IMR-90 (cell line): ENCODE results near the gene FAM163B. TPM values are rescaled to one million over a fixed set of nuclear protein-coding genes. Genes with fewer than 3 reads are reported as not detected.

Experiments
- ATAC-seq: fragments of 200-7000 bp; cut with Tn5 transposase; 2 replicates; pipeline ENCODE4 v1.9.1; 2020; ENCODE audit warnings: low read depth, mild to moderate bottlenecking, moderate library complexity
- BruUV-seq: library from RNA; stranded (reverse); fragments of 400-500 nt; replicated peaks from 2 replicates; lab custom pipeline; 2021; lab: Mats Ljungman, UMichigan
- CTCF ChIA-PET: fragments of 300-600 bp; formaldehyde crosslinking; extraction: SDS; loops from one replicate; lab custom pipeline; 2021; ENCODE audit warnings: antibody characterized with exemption; lab: Yijun Ruan, JAX
- POLR2A ChIA-PET: fragments of 300-600 bp; sonication (Branson Sonifier 250); formaldehyde crosslinking; loops from one replicate; lab custom pipeline; 2022; ENCODE audit warnings: antibody characterized with exemption; ENCODE audit not compliant: unreplicated experiment; lab: Charles Lee
- DNase-seq: peaks from one replicate; pipeline ENCODE4 v3.0.0; 2013
- H2AFZ ChIP-seq: replicated peaks from 2 replicates; pipeline ENCODE3; 2013; ENCODE audit warnings: low read length, mild to moderate bottlenecking; ENCODE audit not compliant: poor library complexity
- H2AK5ac ChIP-seq: 2 replicates; pipeline ENCODE4 v1.6.1; 2013; ENCODE audit warnings: low read depth, low read length, inconsistent platforms
- H2AK9ac ChIP-seq: replicated peaks from 2 replicates; pipeline ENCODE3; 2013; ENCODE audit warnings: mild to moderate bottlenecking, low read depth, low read length, moderate library complexity; ENCODE audit not compliant: poor library complexity
- H2BK120ac ChIP-seq: 2 replicates; pipeline ENCODE4 v1.6.1; 2013; ENCODE audit warnings: low read depth, low read length, inconsistent platforms
- H2BK15ac ChIP-seq: 3 replicates; pipeline ENCODE4 v1.6.1; 2013; ENCODE audit warnings: low read depth, low read length, inconsistent platforms
- H2BK20ac ChIP-seq: 2 replicates; pipeline ENCODE4 v1.6.1; 2013; ENCODE audit warnings: low read depth, mild to moderate bottlenecking, inconsistent platforms, low read length, moderate library complexity
- H2BK5ac ChIP-seq: 2 replicates; pipeline ENCODE4 v1.6.1; 2013; ENCODE audit warnings: mild to moderate bottlenecking, low read depth, low read length, inconsistent platforms; ENCODE audit not compliant: poor library complexity, severe bottlenecking
- H3K14ac ChIP-seq: replicated peaks from 2 replicates; pipeline ENCODE4 v1.6.1; 2013; ENCODE audit warnings: low read depth, low read length, inconsistent platforms
- H3K18ac ChIP-seq: 2 replicates; pipeline ENCODE4 v1.6.1; 2013; ENCODE audit warnings: low read depth, low read length, control low read depth
- H3K23ac ChIP-seq: 2 replicates; pipeline ENCODE4 v1.6.1; 2013; ENCODE audit warnings: low read depth, low read length, inconsistent platforms
- H3K27ac ChIP-seq: 2 replicates; pipeline ENCODE4 v1.5.1; 2013; ENCODE audit warnings: mild to moderate bottlenecking, control low read depth, low read length; ENCODE audit not compliant: insufficient read depth
- H3K27me3 ChIP-seq: 2 replicates; pipeline ENCODE4 v1.6.1; 2013; ENCODE audit warnings: low read length; ENCODE audit not compliant: control insufficient read depth, insufficient read depth
- H3K36me3 ChIP-seq: 2 replicates; pipeline ENCODE4 v1.6.1; 2013; ENCODE audit warnings: low read length, mixed read lengths; ENCODE audit not compliant: control insufficient read depth, insufficient read depth
- H3K4ac ChIP-seq: 2 replicates; pipeline ENCODE4 v1.6.1; 2013; ENCODE audit warnings: low read depth, low read length, inconsistent platforms
- H3K4me1 ChIP-seq: 2 replicates; pipeline ENCODE4 v1.6.1; 2013; ENCODE audit warnings: low read length, mixed read lengths; ENCODE audit not compliant: control insufficient read depth, insufficient read depth
- H3K4me2 ChIP-seq: 2 replicates; pipeline ENCODE4 v1.6.1; 2013; ENCODE audit warnings: low read depth, mild to moderate bottlenecking, control low read depth, low read length, moderate library complexity
- H3K4me3 ChIP-seq: 2 replicates; pipeline ENCODE4 v1.5.1; 2013; ENCODE audit warnings: low read depth, mild to moderate bottlenecking, control low read depth, low read length, moderate library complexity; ENCODE audit not compliant: insufficient read depth
- H3K56ac ChIP-seq: 2 replicates; pipeline ENCODE4 v1.6.1; 2013; ENCODE audit warnings: low read length, inconsistent platforms; ENCODE audit not compliant: insufficient read depth; ENCODE audit errors: extremely low read depth
- H3K79me1 ChIP-seq, 2 experiments: 2 replicates each; pipeline ENCODE4 v1.6.1; 2013; ENCODE audit warnings: low read length in 2 of 2, inconsistent platforms in 1 of 2, low read depth in 1 of 2
- H3K9ac ChIP-seq: 2 replicates; pipeline ENCODE4 v1.6.1; 2013; ENCODE audit warnings: low read depth, low read length, control low read depth
- H3K9me1 ChIP-seq: 2 replicates; pipeline ENCODE4 v1.6.1; 2013; ENCODE audit warnings: low read length, inconsistent platforms; ENCODE audit not compliant: insufficient read depth
- H3K9me3 ChIP-seq: 2 replicates; pipeline ENCODE4 v1.6.1; 2013; ENCODE audit warnings: low read length; ENCODE audit not compliant: control insufficient read depth, insufficient read depth
- H4K20me1 ChIP-seq: 2 replicates; pipeline ENCODE4 v1.6.1; 2013; ENCODE audit warnings: low read length, inconsistent platforms; ENCODE audit not compliant: insufficient read depth
- H4K5ac ChIP-seq: 2 replicates; pipeline ENCODE4 v1.6.1; 2013; ENCODE audit warnings: mild to moderate bottlenecking, low read depth, low read length, control low read depth
- H4K8ac ChIP-seq, 2 experiments: 2 replicates each; pipeline ENCODE4 v1.6.1; 2013; ENCODE audit warnings: low read depth in 2 of 2, low read length in 2 of 2, control low read depth in 1 of 2, inconsistent platforms in 1 of 2
- H4K91ac ChIP-seq: 2 replicates; pipeline ENCODE4 v1.6.1; 2013; ENCODE audit warnings: low read depth, low read length, inconsistent platforms; ENCODE audit not compliant: insufficient read depth
- BHLHE40 ChIP-seq: fragments of 150-350 bp; IDR thresholded peaks from 2 replicates; pipeline ENCODE4 v1.6.1; 2016; ENCODE audit warnings: mild to moderate bottlenecking, low read depth, low read length
- CEBPB ChIP-seq: IDR thresholded peaks from 2 replicates; pipeline ENCODE4 v1.6.1; 2012; ENCODE audit warnings: low read depth, low read length, improper control_type of control experiment
- CHD1 ChIP-seq: IDR thresholded peaks from 2 replicates; pipeline ENCODE4 v1.6.1; 2012; ENCODE audit warnings: low read depth, low read length, improper control_type of control experiment
- FOS ChIP-seq: fragments of 150-350 bp; IDR thresholded peaks from 2 replicates; pipeline ENCODE4 v1.6.1; 2016; ENCODE audit warnings: low read depth, low read length
- MAFK ChIP-seq: IDR thresholded peaks from 2 replicates; pipeline ENCODE4 v1.6.1; 2012; ENCODE audit warnings: low read depth, low read length, improper control_type of control experiment
- MAZ ChIP-seq: IDR thresholded peaks from 2 replicates; pipeline ENCODE4 v1.6.1; 2012; ENCODE audit warnings: low read depth, mild to moderate bottlenecking, low read length, improper control_type of control experiment, moderate library complexity, borderline replicate concordance
- MXI1 ChIP-seq: IDR thresholded peaks from 2 replicates; pipeline ENCODE4 v1.6.1; 2012; ENCODE audit warnings: low read depth, mild to moderate bottlenecking, low read length, moderate library complexity, borderline replicate concordance
- NFE2L2 ChIP-seq: fragments of 150-350 bp; IDR thresholded peaks from 2 replicates; pipeline ENCODE4 v1.6.1; 2016; ENCODE audit warnings: low read depth, mild to moderate bottlenecking, low read length
- POLR2A ChIP-seq: IDR thresholded peaks from 2 replicates; pipeline ENCODE4 v1.6.1; 2012; ENCODE audit warnings: mild to moderate bottlenecking, low read depth, low read length
- RAD21 ChIP-seq: IDR thresholded peaks from 2 replicates; pipeline ENCODE4 v1.6.1; 2012; ENCODE audit warnings: low read length, improper control_type of control experiment
- RCOR1 ChIP-seq: IDR thresholded peaks from 2 replicates; pipeline ENCODE4 v1.6.1; 2012; ENCODE audit warnings: mild to moderate bottlenecking, low read length, improper control_type of control experiment; ENCODE audit not compliant: insufficient replicate concordance
- RFX5 ChIP-seq: IDR thresholded peaks from 2 replicates; pipeline ENCODE4 v1.8.0; 2012; ENCODE audit warnings: low read depth, mild to moderate bottlenecking, low read length, moderate library complexity
- SMC3 ChIP-seq: fragments of 150-350 bp; IDR thresholded peaks from 2 replicates; pipeline ENCODE4 v1.6.1; 2016; ENCODE audit warnings: low read depth, mild to moderate bottlenecking, antibody characterized with exemption, low read length, moderate library complexity
- WGBS, 2 experiments: methylation state at CpG; one replicate each; pipeline versions ENCODE4 v1.1.5 to v1.1.7; 2013; ENCODE audit warnings: missing lambda C conversion rate in 2 of 2; ENCODE audit not compliant: insufficient read length in 1 of 2; ENCODE audit errors: extremely low coverage in 2 of 2; 5-methylcytosine and 5-hydroxymethylcytosine counted together
- dilution Hi-C: fragments of 300-500 bp; cut with HindIII; formaldehyde crosslinking; loops from one replicate; pipeline ENCODE4 v1.14.3; 2018; ENCODE audit warnings: low sequenced_read_pairs; ENCODE audit not compliant: unreplicated experiment
- in situ Hi-C: fragments of 300-500 bp; cut with MboI; formaldehyde crosslinking; loops from 3 replicates; pipeline ENCODE4 v1.14.3; 2019; ENCODE audit warnings: low sequenced_read_pairs, inconsistent platforms, mixed read lengths
- intact Hi-C: fragments of 100-400 bp; cut with micrococcal nuclease; formaldehyde crosslinking; loops from 2 replicates; pipeline ENCODE4 v1.10.0; 2022
- polyA plus RNA-seq, 3 experiments: library from polyadenylated mRNA; depleted of rRNA; stranded (reverse); fragments of >200 nt; gene quantifications; 2 replicates each; pipeline ENCODE4 v1.2.3, GENCODE V29; 2012; ENCODE audit warnings: low replicate concordance in 1 of 3
- total RNA-seq: library from RNA; depleted of rRNA; stranded (reverse); fragments of >200 nt; gene quantifications from 2 replicates; pipeline ENCODE4 v1.2.3, GENCODE V29; 2012
- TF ChIP-seq, protein P1 (sequence below): conservative IDR thresholded peaks from 2 replicates; pipeline ENCODE4 v1.5.1; 2012; ENCODE audit warnings: mild to moderate bottlenecking, low read depth, low read length, improper control_type of control experiment
- TF ChIP-seq, protein P2 (sequence below): fragments of 150-350 bp; IDR thresholded peaks from 2 replicates; pipeline ENCODE4 v1.6.1; 2016; ENCODE audit warnings: low read depth, mild to moderate bottlenecking, low read length, moderate library complexity, borderline replicate concordance
- TF ChIP-seq, protein P3 (sequence below): fragments of 150-350 bp; IDR thresholded peaks from 2 replicates; pipeline ENCODE4 v1.6.1; 2017; ENCODE audit warnings: mild to moderate bottlenecking, antibody characterized with exemption, low read length, low read depth

Gene FAM163B
- total and polyA plus RNA-seq, 2 of the 4 experiments (the other 2 are of a cell fraction) = not detected

DNA sequence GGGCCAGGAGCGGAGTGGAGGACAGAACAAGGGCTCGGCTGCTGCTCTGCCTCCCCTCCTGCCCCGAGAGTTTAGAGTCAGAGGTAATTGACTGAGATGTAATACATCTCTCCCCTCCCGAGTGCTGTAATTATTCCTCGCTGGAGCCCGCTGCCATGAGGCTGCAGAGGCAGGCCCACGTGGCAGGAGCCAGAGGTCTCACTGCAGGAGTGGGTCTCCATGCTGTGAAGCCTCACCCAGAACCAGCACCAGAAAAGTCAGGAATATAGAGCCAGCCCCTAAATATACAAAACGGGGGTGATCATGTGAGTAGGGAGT lies 2.5 kb downstream of the FAM163B start:
- no peaks in the 10 kb centered on the region for H3K79me1 ChIP-seq
- H2BK5ac ChIP-seq = no peak overlapping the region
- H3K4me1 ChIP-seq = no peaks in the 10 kb centered on the region
- no peak overlapping the region for H3K56ac ChIP-seq
- no peak overlapping the region for H2AFZ ChIP-seq
- H2AK9ac ChIP-seq = no peak overlapping the region
- H3K9ac ChIP-seq = no peak overlapping the region
- no peak overlapping the region for H2BK20ac ChIP-seq
- no TSS peak for BruUV-seq
- no peak overlapping the region for H3K4me2 ChIP-seq
- POLR2A ChIA-PET = no interaction called here
- intact Hi-C loops (loop anchor here (10.0 kb wide), 1 partner anchor 118 kb away; no protein-coding TSS in a partner anchor), dilution Hi-C loops (no loop called here), in situ Hi-C loops (no loop called here)
- H4K5ac ChIP-seq = no peak overlapping the region
- H4K91ac ChIP-seq = no peak overlapping the region
- CTCF ChIA-PET = no interaction called here
- no peaks in the 10 kb centered on the region for H4K20me1 ChIP-seq
- H4K8ac ChIP-seq = no peak overlapping the region
- H3K9me3 ChIP-seq = no peaks in the 10 kb centered on the region
- H3K9me1 ChIP-seq = no peaks in the 10 kb centered on the region
- ATAC-seq = no peak
- peaks cover 73% of the 10 kb centered on the region for H3K27me3 ChIP-seq
- no peaks in the 10 kb centered on the region for H3K36me3 ChIP-seq
- DNase-seq = no peak
- H2AK5ac ChIP-seq = no peak overlapping the region
- H3K23ac ChIP-seq = no peak overlapping the region
- no peak overlapping the region for H3K18ac ChIP-seq
- WGBS, 2 experiments = no CpG with 5 or more reads among the region's 8 CpGs
- no peak overlapping the region for H3K27ac ChIP-seq
- H3K4me3 ChIP-seq = no peak overlapping the region
- H3K4ac ChIP-seq = no peak overlapping the region
- H2BK120ac ChIP-seq = no peak overlapping the region
- no peak overlapping the region for H2BK15ac ChIP-seq
- no peak for TF ChIP-seq CHD1
- TF ChIP-seq, protein P1, sequence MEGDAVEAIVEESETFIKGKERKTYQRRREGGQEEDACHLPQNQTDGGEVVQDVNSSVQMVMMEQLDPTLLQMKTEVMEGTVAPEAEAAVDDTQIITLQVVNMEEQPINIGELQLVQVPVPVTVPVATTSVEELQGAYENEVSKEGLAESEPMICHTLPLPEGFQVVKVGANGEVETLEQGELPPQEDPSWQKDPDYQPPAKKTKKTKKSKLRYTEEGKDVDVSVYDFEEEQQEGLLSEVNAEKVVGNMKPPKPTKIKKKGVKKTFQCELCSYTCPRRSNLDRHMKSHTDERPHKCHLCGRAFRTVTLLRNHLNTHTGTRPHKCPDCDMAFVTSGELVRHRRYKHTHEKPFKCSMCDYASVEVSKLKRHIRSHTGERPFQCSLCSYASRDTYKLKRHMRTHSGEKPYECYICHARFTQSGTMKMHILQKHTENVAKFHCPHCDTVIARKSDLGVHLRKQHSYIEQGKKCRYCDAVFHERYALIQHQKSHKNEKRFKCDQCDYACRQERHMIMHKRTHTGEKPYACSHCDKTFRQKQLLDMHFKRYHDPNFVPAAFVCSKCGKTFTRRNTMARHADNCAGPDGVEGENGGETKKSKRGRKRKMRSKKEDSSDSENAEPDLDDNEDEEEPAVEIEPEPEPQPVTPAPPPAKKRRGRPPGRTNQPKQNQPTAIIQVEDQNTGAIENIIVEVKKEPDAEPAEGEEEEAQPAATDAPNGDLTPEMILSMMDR = no peak
- no peak for TF ChIP-seq MXI1
- no peak for TF ChIP-seq FOS
- TF ChIP-seq NFE2L2 = no peak
- TF ChIP-seq, protein P2, sequence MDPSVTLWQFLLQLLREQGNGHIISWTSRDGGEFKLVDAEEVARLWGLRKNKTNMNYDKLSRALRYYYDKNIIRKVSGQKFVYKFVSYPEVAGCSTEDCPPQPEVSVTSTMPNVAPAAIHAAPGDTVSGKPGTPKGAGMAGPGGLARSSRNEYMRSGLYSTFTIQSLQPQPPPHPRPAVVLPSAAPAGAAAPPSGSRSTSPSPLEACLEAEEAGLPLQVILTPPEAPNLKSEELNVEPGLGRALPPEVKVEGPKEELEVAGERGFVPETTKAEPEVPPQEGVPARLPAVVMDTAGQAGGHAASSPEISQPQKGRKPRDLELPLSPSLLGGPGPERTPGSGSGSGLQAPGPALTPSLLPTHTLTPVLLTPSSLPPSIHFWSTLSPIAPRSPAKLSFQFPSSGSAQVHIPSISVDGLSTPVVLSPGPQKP = no peak
- no peak for TF ChIP-seq RAD21
- no peak for TF ChIP-seq POLR2A
- no peak for TF ChIP-seq CEBPB
- no peak for TF ChIP-seq SMC3
- no peak for TF ChIP-seq RFX5
- TF ChIP-seq RCOR1 = no peak
- TF ChIP-seq, protein P3, sequence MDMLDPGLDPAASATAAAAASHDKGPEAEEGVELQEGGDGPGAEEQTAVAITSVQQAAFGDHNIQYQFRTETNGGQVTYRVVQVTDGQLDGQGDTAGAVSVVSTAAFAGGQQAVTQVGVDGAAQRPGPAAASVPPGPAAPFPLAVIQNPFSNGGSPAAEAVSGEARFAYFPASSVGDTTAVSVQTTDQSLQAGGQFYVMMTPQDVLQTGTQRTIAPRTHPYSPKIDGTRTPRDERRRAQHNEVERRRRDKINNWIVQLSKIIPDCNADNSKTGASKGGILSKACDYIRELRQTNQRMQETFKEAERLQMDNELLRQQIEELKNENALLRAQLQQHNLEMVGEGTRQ = no peak
- TF ChIP-seq MAZ = no peak
- no peak for TF ChIP-seq BHLHE40
- no peak for TF ChIP-seq MAFK
- no peak overlapping the region for H3K14ac ChIP-seq
